ENCODE data around the gene CCT8.
A peak's percentile ranks its signal among the peaks of the same experiment; 100 is the strongest.

CCT8 gene

GRCh38 chr21:29073222-29074006, at the start of gene CCT8:
TSS of gene CCT8 (minus strand) at chr21:29073648. CDS start at chr21:29073590, 58 bp downstream.
- DNase-seq (ENCODE audit: extremely low read depth in 1 of 2, low read depth in 1 of 2), result peak; percentile 97

GRCh38 chr21:29121759-29122158, 48.3 kb upstream of the CCT8 start:
- DNase-seq (ENCODE audit: extremely low read depth in 1 of 2, low read depth in 1 of 2), result no peak

- DNase-seq (ENCODE audit: extremely low read depth in 1 of 2, low read depth in 1 of 2), result no peak
Measured at GRCh38 chr21:29117372-29117955, 44.0 kb upstream of the CCT8 start.

- DNase-seq (ENCODE audit: extremely low read depth in 1 of 2, low read depth in 1 of 2), result no peak
Measured at GRCh38 chr21:29115899-29116298, 42.5 kb upstream of the CCT8 start.

GRCh38 chr21:29114765-29115500, 41.5 kb upstream of the CCT8 start:
- DNase-seq (ENCODE audit: extremely low read depth in 1 of 2, low read depth in 1 of 2), result no peak

GRCh38 chr21:29105218-29105617, 31.8 kb upstream of the CCT8 start:
- DNase-seq (ENCODE audit: extremely low read depth in 1 of 2, low read depth in 1 of 2), result no peak

GRCh38 chr21:29104239-29104708, 30.8 kb upstream of the CCT8 start:
- DNase-seq (ENCODE audit: extremely low read depth in 1 of 2, low read depth in 1 of 2), result no peak

- no peak for DNase-seq (ENCODE audit: extremely low read depth in 1 of 2, low read depth in 1 of 2)
Measured at GRCh38 chr21:29102791-29103257, 29.4 kb upstream of the CCT8 start.

- no peak for DNase-seq (ENCODE audit: extremely low read depth in 1 of 2, low read depth in 1 of 2)
Measured at GRCh38 chr21:29098156-29098555, 24.7 kb upstream of the CCT8 start.

- DNase-seq (ENCODE audit: extremely low read depth in 1 of 2, low read depth in 1 of 2), result no peak
Measured at GRCh38 chr21:29096218-29097015, 23.0 kb upstream of the CCT8 start.

GRCh38 chr21:29092102-29092959, 18.9 kb upstream of the CCT8 start:
- DNase-seq (ENCODE audit: extremely low read depth in 1 of 2, low read depth in 1 of 2), result no peak

- no peak for DNase-seq (ENCODE audit: extremely low read depth in 1 of 2, low read depth in 1 of 2)
Measured at GRCh38 chr21:29091033-29091432, 17.6 kb upstream of the CCT8 start.

GRCh38 chr21:29085106-29085752, 11.8 kb upstream of the CCT8 start:
- DNase-seq (ENCODE audit: extremely low read depth in 1 of 2, low read depth in 1 of 2), result no peak

- DNase-seq (ENCODE audit: extremely low read depth in 1 of 2, low read depth in 1 of 2), result no peak
Measured at GRCh38 chr21:29084372-29084771, 10.9 kb upstream of the CCT8 start.

- DNase-seq (ENCODE audit: extremely low read depth in 1 of 2, low read depth in 1 of 2), result no peak
Measured at GRCh38 chr21:29083306-29083705, 9.9 kb upstream of the CCT8 start.

- no peak for DNase-seq (ENCODE audit: extremely low read depth in 1 of 2, low read depth in 1 of 2)
Measured at GRCh38 chr21:29082046-29082815, 8.8 kb upstream of the CCT8 start.

GRCh38 chr21:29080454-29080941, 7.0 kb upstream of the CCT8 start:
- DNase-seq (ENCODE audit: extremely low read depth in 1 of 2, low read depth in 1 of 2), result no peak
